Activated T-cell treated with anti-CD3 and anti-CD28 coated beads, Interleukin-2, amount 50 U/mL, for 1 hour (primary cell): Measurements from ENCODE around the gene KLHL33.
"Not testable (repeated sequence)": the region's sequence is repeated elsewhere in the genome, so short reads cannot be mapped to it uniquely, and the experiment has no call there.

Source experiments
- DNase-seq: peaks from one replicate; pipeline ENCODE4 v3.0.0-alpha.2; 2020

Gene KLHL33

DNA sequence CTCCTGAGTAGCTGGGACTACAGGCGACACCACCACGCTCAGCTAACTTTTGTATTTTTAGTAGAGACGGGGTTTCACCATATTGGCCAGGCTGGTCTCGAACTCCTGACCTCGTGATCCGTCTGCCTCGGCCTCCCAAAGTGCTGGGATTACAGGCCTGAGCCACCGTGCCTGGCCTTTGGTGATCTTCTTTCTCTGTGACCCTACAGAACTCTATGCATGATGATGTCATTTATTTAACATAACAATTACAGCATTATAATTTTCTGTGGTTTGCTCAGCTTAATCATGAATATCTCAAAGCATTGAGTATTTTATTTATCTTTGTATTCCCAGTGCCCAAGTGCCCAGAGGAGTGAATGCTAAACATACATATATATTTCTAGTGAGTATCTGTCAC lies 16.9 kb upstream of the KLHL33 start:
- DNase-seq = not testable (repeated sequence)

DNA sequence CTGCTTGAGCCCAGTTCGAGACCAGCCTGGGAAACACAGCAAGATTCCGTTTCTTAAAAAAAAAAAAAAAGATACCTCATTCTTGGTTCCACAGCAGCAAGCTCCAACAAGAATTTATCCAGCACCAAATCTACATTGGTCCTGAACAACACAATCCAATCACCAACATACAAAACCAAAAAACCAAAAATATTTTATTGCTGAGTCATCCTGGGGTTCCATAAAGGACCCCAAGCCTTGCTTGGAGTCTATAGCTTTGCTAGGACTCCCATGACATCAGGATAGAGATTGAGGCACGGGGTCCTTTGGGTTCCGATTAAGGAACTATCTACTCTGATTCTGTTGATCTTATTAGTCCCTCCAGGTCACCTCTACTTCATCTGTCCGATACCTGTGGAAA lies 10.9 kb upstream of the KLHL33 start:
- no peak for DNase-seq

DNA sequence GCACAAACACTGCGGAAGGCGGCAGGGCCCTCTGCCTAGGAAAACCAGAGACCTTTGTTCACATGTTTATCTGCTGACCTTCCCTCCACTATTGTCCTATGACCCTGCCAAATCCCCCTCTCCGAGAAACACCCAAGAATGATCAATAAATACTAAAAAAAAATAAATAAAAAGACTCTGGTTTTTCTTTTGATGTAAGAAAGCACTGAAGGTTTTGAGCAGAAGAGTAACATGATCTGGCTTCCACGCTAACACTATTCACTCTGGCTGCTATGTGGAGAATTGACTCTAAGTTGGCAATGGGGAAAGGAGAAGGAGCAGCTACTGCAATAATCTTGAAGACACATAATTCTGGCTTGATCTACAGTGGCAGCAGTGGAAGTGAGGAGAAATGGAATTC lies 7.7 kb upstream of the KLHL33 start:
- DNase-seq = not testable (repeated sequence)

DNA sequence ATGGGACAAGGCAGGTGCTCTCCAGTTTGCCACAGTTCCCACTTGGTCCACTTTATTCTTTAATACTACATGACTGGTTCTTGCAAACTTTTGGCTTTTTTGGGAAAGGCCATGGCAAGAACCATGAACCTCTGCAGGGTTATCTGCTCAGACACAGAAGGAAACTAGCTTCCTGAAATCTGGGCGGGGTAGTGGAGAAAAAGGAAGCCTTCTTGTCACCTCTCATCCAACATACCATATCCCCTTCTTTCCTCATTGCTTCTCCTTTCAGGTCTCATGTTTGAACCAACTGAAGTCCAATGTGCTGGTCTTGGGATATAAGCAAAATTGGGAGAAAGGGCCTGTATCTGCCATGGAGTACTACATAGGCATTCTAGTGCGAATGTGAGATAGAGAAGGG lies 5.5 kb upstream of the KLHL33 start:
- DNase-seq = no peak

DNA sequence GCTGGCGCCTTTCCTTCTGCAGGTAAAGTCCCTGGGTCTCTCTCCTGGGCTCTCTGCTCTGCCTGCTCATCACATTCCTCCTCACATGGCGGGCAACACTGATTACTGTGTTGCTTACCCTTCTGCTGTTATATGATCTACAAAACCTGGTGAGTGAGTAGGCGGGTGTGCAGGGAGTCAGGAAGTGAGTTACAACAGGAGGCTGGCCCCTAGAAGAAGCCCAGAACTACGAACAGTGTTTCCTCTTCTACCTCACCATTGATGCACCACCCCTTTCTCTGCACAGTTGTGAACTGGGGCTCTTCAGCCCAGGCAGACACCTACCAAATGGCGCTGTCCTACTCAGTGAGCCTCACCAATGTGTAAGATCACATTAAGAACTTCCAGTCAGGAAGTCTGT lies 4.9 kb upstream of the KLHL33 start:
- no peak for DNase-seq

DNA sequence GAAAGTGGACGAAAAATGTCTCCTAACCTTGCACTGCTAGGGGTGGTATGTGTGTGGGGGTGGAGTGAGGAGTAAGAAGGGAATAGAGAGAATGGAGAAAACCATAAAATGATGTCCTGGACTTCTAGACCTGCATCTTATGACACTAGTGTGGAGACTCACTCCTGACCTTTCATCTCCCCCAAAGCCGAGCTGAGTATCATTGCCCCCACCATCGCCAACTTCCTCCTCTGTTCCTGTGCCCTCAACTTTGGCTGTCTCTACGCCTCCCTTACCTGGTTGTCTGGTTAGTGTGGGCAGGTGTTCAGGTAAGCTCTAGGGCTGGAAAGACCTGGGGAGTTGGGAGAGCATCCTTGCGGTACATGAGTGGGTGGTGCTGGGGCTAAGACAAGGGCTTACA lies 4.5 kb upstream of the KLHL33 start:
- no peak for DNase-seq

DNA sequence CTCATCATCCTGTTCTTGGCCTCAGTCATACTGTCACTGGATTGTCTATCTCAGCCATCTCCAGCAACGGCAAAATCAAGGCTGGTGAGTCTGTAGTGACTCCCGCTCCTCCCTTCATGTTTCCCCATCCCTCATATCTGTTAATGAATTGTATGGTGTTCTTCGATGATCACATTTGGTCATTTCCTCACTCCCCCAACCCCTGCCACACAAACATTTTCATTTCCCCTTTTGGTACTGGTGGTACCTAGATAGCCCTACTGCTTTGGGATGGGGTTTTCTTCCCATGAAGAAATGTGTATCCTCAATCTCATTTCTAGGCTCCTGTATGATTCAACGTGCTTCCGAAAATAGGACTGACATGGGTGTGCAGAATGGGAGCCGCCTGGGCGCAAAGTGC lies 2.7 kb upstream of the KLHL33 start:
- no peak for DNase-seq

DNA sequence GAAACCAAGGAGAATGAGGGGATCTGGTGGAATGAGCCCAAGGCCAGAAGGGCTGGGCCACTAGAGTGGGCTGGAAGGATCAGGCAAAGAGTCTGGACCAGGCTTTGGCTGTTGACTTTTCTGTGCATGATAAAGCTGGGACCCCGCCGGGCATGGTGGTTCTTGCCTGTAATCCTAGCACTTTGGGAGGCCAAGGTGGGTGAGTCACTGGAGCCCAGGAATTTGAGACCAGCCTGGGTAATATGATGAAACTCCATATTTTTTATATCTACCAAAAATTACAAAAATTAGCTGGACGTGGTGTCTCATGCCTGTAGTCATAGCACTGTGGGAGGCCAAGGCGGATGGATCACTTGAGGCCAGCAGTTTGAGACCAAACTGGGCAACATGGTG lies 393 bp upstream of the KLHL33 start:
- DNase-seq = no peak

DNA sequence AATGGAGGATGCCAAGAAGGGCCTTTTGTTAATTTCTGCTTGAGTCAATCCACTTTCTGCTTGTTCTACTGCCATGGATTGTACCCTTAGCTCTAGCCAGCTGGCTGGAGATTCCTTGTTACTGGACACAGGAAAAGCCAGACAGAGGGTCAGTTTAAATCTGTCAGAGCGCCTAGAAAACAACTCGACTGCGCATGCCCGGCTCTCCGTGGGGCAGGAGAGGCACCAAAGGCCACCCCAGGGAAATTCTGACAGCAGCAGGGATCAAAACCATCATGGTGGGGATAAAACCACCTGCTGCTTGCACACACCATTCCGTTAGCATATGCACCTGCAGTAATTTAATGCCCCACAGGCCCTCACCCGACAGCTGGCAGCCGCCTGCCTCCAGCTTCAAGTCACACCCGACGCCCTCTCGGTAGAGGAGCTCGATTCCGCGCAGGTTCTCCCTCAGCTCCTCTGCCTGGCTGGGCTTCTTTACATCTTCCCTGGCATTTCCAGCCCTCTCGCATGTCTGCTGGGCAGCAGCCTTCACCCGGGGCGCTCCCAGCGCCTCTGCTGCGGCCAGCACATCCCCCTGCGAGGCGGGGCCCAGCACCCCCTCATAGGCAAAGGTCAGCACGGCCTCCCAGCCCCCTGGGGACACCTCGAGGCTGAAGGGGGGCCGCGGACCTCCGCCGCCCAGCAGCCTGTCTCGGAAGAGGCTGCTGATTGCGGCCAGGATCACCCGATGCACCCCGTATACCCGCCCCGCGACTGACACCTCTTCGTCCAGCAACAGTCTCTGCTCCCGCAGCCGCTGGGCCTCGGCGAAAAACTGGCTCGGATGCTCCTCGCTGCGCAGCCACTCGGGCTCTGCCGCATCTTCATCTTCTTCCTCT lies 1.0 kb downstream of the KLHL33 start:
- DNase-seq = no peak

DNA sequence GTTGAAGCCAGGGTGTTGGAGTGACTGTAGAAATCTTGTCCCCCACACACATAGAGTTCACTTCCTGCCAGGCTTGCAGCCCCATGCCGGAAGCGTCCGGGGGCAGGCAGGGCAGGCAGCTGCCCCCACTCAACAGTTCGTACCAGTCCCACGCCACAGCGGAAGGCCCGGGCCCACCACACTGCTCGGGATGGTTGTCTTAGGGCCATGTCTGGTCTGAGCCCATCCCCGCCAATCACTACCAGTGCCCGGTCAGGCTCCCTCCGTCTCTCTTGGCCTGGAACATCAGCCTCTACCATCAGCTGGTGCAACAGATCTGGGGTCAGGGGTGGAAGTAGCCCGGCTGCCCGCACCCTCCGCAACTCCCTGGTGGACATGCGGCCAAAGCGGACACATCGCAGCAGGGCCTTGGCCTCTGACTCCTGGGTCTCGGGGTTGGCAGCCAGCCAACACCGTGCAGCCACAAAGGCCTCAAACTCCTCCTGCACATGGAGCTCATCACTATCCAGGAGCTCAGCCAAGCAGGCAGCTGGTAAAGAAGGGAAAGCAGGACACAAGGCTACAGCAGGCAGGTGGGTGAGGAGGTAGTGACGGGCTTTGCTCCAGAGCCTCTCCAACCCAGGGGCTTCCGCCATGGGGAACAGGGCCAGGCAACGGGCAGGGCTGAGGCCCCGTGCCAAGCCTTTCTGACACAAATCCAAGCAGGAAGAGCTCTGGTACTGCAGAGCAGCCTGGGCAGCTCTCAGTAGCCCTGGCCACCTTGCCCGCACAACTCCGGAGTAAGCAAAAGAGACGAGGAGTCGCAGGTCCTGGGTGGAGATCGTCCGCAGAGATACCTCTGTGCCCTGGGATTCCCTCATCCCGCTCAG lies 5.9 kb downstream of the KLHL33 start:
- peak; percentile 26 for DNase-seq

DNA sequence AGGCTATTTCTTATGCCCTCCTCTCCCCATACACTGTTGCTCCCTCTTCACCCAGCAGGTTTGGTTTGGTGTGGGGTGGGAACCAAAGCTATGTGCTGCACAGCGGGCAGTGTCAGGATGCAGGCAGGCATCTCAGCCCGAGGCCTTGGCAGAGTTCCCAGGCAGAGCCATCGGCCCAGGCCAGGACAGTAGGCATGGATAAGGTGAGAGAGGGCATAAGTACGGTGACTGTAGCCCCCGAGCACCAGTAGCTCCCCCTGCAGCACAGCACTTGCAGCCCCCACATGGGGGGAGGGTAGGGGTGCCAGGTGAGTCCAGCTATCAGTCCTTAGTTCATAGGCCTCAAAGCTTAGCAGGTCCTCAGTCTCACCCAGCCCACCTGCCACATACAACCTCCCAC lies 7.2 kb downstream of the KLHL33 start:
- no peak for DNase-seq

DNA sequence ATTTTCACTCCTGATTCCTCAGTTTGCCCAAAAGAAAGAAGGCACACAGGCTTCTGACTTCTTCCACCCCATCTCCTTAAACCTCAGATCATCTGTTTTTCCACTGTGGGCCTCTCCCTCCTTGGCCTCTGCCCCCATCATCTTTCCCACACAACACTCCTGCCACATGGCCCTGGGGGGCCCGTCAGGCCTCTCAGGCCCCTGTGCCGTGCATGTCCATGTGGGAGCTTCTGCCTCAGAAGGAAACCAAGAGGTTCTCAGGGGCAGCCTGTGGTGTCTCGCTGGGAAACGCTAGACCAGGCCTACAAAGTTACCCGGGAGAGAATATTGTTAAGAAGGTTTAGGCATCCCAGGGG lies 8.0 kb downstream of the KLHL33 start:
- DNase-seq = no peak

DNA sequence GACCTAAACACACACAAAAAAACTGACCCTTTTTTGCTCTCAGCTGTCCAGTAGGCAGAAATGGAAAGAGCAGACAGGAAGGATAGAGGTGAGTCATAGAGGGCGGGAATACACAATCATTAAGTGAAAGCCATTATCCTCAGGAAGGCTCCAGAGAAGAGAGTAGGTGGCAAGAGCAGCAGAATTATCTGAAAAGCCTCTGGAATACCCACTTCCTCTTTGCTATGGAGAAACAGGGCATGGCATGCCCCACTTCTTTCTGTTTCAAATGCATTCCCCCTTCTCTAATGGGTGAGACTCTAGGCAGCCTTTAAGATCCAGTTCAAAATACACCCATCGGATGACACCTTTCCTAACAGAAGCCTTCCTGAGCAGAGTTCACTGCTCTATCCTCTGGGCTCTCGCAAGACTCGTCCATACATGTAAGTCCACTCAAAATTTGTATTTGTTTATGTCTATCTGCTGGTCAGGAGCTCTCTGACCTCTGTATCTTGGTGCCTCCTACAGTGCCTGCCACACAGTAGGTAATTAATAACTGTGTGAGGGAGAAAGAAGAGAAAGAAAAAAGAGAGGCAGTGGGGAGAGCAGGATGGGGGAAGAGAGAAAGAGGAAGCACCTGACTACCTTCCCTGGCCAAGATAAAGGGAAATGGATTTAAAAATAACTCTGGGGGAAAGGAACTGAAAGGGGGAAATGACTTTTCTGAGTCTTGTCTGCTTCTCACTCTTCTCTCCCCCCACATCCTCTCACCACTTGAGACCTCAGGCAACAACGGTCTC lies 8.5 kb downstream of the KLHL33 start:
- no peak for DNase-seq

DNA sequence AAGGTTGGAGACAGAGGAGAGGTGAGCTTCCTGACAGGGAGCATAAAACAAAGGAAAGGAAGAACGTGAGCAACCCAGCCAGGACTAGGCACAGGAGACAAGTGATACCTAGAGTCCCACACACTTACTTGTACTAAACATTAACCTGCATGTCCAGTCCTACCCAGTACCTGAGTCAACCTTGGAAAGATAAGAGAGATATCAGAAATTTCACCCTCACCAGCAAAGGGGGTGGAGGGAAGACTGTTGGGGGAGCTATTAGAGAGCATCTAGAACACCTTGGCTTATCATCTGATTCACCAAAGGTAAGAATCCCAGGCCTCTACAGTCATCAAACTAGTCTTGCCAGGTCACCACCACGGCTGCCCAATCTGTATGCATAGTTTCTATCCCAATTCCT lies 11.1 kb downstream of the KLHL33 start:
- DNase-seq = no peak

DNA sequence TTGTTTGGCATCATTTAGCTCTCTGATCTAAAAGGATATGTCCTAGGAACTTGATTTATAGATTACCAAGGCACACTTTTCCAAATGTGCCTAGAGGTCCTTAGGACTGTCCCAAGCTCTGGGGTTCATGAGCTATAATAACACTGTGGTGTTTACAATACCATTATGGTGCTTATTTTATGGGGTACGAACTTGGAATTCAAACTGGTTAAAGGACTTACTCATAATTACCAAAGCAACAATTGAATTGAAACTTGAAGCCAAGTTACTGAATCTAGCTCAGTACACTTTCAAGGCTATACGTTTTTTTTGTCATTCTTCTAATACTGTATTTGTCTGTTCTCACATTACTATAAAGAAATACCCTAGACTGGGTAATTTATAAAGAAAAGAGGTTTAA lies 13.1 kb downstream of the KLHL33 start:
- DNase-seq = no peak

DNA sequence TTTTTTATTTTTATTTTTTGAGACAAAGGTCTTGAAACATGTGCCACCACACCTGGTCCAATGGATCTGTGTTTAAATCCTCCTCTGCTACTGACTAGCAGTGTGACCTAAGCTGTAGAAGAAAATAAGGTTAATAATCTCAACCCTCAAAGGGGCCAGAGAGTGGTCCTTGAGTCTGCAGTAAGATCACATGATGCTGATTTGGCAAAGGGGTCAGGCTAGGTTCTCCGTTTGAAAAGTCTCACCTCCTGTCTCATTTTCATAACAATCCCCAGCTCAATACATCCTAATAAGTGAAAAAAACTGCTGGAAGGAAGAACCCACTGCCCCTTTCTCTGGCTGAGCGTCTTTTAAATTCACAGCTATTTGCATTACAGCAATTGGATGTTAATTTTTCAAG lies 14.7 kb downstream of the KLHL33 start:
- DNase-seq = no peak

DNA sequence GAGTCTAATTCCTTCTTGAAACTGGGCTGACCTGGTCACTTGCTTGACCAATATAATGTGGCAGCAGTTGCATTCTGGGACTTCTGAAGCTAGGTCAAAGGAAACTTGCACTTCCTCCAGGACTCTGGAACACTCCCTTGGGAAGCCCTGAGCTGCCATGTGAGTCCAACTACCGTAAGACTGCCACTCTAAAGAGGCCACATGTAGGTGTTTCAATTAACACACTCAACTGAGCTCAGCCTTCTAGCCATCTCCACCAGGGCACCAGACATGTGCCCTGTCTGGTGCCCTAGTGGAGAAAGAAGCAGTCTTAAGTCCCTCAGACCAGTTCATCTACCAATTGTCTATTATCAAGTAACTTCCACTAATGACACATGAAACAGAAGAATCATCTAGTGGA lies 16.5 kb downstream of the KLHL33 start:
- no peak for DNase-seq

DNA sequence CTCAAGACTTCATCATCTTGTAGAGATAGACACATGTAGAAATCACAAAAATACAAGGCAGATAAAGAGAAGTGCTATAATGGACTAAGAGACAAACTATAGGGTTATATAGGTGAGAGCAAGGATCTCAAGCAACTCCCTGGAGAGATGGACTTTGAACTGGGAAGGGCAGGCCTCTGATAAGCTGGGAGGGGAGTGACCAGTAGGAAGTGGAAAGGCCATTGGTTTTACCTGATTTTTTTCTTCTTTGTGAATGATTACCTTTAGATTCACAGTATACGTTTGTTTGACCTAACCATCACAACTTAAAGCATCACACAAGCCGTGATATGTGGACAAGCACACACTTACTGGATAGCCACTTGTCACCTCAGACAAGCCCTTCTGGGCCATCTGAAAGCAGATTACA lies 17.5 kb downstream of the KLHL33 start:
- DNase-seq = no peak

DNA sequence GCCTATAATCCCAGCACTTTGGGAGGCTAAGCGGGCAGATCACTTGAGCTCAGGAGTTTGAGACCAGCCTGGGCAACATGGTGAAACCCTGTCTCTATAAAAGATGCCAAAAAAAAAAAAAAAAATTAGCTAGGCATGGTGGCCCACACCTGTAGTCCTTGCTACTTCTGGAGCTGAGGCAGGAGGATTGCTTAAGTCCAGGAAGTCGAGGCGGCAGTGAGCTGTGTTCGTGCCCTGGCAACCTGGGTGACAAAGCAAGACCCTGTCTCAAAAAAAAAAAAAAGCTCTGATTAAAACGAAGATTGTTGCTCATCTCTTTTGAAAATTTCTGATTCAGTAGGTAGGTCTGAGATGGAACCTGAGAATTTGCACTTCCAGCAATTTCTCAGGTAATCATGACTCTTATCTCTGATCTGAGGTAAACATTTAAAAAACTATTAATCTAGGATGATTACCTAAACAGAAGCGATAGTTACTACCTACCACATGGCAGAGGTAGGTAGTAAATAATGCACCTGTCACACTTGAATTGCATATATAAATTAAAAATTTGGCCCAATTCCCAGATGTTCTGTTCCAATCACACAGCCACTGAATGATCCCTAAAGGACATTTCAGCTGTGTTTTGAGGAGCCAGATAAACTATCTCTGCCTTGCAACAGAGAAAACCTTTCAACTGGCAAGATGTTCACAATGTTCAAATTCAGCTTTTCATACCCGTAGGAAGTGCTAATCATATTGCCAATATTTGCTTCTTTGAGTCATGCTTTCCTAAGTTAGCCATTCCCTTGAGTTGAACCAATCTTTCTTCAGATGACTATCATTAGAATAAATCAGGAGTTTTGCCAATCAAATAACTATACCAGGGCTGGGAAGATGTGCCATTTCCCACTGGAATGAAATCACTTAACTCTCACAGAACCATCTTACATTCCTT lies 18.4 kb downstream of the KLHL33 start:
- no peak for DNase-seq

DNA sequence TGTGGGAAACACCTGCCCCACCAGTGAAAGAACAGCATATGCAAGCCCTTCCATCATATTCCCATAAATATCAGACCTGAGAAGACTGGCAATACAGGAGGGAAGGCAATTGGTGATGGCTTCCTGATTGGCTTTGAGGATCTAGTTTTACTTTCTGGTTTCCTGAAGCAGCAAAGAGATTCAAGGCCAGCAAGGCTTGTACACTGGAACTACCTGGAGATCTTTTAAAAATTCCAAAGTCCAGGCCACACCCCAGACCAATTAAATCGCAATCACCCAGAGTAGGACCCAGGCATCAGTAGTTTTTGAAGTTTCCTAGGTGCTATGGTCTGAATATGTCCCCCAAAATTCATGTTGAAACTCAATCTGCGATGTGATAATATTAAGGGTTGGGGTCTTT lies 19.7 kb downstream of the KLHL33 start:
- no peak for DNase-seq

DNA sequence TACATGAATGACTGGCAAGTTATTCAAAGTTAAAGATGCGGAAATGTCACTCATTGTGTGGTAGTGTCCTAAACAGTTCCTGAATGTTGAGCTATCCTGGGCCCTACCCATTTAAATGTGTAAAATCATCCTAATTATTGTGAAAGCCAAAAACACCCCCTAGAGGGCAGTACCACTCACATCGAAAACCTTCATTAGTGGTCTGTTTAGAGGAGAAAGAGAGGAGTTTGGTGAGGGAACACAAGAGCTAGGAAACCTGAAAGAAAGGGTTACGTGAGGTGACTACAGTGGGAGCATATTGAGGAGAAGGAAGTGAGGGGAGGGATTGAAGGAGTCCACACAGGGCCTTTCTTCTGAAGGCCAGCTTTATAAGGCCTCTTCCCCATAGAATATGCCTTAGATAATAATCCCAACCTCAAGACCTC lies 20.2 kb downstream of the KLHL33 start:
- DNase-seq = no peak

DNA sequence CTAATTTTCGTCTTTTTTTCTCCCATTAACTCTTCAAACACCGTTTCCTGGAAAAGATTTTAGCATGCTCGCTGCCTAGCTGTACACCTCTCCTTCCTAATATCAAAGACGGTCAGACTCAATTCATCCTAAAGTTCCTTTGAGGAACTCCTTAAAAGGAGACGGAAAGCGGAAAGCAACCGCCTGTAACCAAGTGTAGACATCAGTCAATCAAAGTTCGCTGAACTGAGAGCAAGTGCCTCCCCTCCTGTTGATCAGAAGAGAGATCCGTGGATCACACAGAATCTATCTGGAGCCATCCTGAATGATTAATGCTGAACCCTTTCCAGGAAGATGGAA lies 22.3 kb downstream of the KLHL33 start:
- no peak for DNase-seq
